NCI-H774 (cell line): Measurements from ENCODE around the gene RANBP9.

ENCODE experiments used
- DNase-seq: peaks from one replicate; lab custom pipeline; 2025; lab: John Stamatoyannopoulos, UW

RANBP9 gene

GRCh38 chr6:13710552-13711323, 897 bp downstream of the RANBP9 start:
- peak; percentile 12 for DNase-seq

- no peak for DNase-seq
Measured at GRCh38 chr6:13709689-13710551, 1.7 kb downstream of the RANBP9 start.

DNA sequence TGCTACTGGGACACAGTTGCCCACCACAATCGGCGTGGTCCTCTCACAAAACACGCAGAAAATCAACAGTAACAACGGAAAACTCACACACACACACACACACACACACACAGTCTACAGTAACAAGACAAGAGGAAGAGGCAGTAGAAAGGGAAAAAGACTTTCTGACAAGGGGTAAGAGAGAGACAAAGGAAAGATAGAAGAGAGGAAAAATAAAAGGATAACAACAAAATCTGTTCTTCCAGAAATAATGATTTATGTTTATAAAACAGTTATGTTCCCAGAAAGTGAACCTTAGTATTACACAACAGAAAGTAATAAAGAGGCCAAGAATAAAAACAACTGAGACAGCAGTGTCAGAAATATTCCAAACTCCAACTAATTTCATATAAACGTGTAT, 2.9 kb downstream of the RANBP9 start:
- no peak for DNase-seq

GRCh38 chr6:13703496-13703895, 8.1 kb downstream of the RANBP9 start:
- DNase-seq: no peak

- no peak for DNase-seq
Measured at GRCh38 chr6:13702809-13703302, 8.8 kb downstream of the RANBP9 start.

DNA sequence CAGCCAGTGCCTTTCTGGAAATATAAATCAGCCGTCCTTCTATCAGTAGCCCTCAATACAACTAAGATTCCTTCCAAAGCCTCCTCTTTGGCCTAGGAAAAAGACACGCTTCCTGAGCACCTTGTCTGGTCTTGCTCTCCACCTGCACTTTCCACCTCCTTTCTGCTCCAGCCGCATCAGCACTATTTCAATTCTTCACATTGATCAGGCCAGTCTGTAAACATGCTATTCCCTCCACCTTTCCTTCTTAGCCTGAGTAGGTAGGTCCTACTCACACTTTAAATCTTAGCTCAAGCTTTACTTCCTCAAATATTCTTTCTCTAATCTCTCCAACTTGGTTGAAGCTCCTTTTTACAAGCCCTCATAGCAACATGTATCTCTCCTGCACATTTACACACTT, 11.4 kb downstream of the RANBP9 start:
- no peak for DNase-seq

DNA sequence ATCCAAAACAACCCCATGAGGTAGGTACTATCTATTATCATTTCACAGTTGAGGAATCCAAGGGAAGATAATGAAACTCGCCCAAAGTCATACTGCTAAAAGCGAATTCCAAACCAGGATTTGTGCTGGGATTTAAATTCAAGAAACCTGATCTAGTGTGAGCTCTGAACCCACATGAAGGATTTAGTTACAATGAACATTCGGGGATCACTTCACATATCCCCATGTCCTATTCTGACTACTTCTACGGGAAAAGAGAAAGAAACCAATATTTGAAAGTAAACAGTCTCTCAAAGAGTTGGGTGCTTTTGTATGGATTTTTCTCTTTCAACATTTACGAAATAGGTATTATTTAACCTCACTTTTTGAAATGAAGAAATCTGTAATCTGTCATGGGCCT, 12.9 kb downstream of the RANBP9 start:
- no peak for DNase-seq

DNA sequence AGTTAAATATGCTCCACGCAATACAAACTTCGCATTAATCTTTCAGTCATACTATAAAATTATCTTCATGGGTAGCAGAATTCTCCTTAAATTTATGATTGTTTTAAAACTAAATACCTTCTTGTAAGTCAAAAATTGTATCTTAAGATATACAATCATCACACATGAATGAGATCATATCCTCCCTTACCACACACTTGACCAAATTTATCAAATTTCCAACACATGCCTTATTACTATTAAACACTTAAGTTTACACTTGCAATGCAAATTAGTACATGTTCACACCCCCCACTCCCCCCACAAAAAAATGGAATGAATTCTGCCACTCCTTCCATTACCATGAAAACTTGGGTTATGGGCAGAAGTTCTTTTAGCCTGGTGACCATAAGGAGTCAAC, 13.8 kb downstream of the RANBP9 start:
- no peak for DNase-seq

- DNase-seq: no peak
Measured at GRCh38 chr6:13696226-13696625, 15.4 kb downstream of the RANBP9 start.

DNA sequence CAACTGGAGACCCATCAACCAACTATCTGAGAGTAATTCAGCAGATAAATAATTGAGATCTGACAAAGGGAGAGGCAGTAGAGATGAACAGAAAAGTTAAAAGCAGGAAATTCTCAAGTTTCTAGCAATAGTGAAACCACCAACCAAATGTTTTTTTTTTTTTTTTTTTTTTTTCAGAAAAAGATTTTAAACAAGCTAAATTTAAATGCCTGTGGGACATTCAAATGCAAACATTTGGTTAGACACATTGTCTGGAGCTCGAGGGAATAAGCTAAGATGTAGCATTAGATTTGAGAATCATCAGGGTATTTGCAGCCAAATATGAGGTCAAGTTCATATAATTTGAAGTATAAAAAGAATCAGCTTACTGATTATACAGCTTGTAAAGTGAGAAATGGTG, 16.4 kb downstream of the RANBP9 start:
- no peak for DNase-seq

- no peak for DNase-seq
Measured at GRCh38 chr6:13694562-13694961, 17.1 kb downstream of the RANBP9 start.

- DNase-seq: no peak
Measured at GRCh38 chr6:13689511-13690256, 22.0 kb downstream of the RANBP9 start.

GRCh38 chr6:13688692-13689196, 22.9 kb downstream of the RANBP9 start:
- DNase-seq: no peak

DNA sequence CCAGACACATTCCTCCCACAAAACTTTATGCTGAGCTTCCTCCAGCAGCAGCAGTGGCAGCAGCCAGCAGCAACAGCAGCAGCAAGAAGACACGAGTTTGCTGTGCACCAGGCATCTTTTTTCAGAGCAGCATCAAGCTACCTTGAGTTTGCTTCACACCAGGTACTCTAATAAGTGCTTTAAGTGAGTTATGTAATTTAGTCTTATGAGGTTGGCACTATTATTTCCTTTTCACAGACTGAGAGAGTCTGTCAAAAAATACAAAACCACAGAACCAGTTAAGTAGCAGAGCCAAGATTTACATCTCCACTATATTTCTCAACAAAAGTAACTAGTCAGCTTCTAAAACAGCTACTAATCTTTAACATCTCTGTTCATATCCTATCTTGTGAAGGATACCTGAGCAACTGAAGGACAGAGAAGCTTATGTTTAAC, 23.7 kb downstream of the RANBP9 start:
- no peak for DNase-seq

GRCh38 chr6:13684855-13685254, 26.8 kb downstream of the RANBP9 start:
- no peak for DNase-seq

DNA sequence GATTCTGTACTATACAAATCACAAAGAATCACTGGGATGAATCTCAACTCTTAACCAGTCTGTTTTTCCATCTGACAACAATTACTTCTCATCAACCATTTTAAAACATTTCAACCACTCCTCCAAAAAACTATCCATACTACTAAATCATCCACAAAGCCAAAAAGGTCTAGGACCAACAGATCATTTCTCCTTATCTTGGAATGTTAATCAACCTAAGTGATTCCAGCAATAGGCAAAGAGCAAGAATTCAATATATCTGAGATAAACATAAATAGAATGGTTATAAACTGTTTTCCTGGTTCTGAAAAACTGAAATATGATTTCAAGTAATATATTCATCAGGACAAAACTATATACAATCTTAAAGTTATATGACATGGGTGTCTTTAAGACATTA, 28.6 kb downstream of the RANBP9 start:
- DNase-seq: no peak

DNA sequence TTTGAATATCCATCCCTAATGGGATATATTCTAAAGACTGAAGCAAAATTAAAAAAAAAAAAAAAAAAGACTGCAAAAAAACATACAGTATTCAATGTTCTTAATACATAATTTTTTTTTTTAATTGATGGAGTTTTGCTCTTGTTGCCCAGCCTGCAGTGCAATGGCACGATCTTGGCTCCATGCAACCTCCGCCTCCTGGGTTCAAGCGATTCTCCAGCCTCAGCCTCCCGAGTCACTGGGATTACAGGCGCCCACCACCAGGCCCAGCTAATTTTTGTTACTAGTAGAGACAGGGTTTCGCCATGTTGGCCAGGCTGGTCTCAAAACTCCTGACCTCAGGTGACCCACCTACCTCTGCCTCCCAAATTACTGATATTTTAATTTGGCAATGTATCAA, 29.3 kb downstream of the RANBP9 start:
- DNase-seq: no peak

- no peak for DNase-seq
Measured at GRCh38 chr6:13681305-13682061, 30.2 kb downstream of the RANBP9 start.

- no peak for DNase-seq
Measured at GRCh38 chr6:13680448-13680968, 31.1 kb downstream of the RANBP9 start.

GRCh38 chr6:13679996-13680395, 31.6 kb downstream of the RANBP9 start:
- DNase-seq: no peak
